RWPE2 (cell line): Measurements from ENCODE around the gene CCNH.

ENCODE experiments used
- ATAC-seq: fragments of 200-7000 bp; cut with Tn5 transposase; 3 replicates; pipeline ENCODE4 v1.9.1; 2021; ENCODE audit warnings: low read depth
- DNase-seq: peaks from one replicate; pipeline ENCODE4 v3.0.0-alpha.2; 2020; ENCODE audit warnings: low spot score
- H3K27ac ChIP-seq: fragments of 450-650 bp; 2 replicates; pipeline ENCODE4 v1.5.1; 2017; ENCODE audit warnings: mild to moderate bottlenecking; ENCODE audit not compliant: poor library complexity, severe bottlenecking
- H3K27me3 ChIP-seq: fragments of 250-450 bp; sonication (Bioruptor Pico); 2 replicates; pipeline ENCODE4 v1.5.1; 2021; ENCODE audit warnings: mild to moderate bottlenecking, moderate library complexity; ENCODE audit not compliant: insufficient read depth, poor library complexity, severe bottlenecking
- H3K36me3 ChIP-seq: fragments of 250-450 bp; sonication (Bioruptor Pico); 2 replicates; pipeline ENCODE4 v1.5.1; 2020; ENCODE audit warnings: low read depth, mild to moderate bottlenecking, moderate library complexity
- H3K4me1 ChIP-seq: fragments of 250-450 bp; sonication (Bioruptor Pico); 2 replicates; pipeline ENCODE4 v1.5.1; 2021; ENCODE audit warnings: mild to moderate bottlenecking, moderate library complexity; ENCODE audit not compliant: insufficient read depth, poor library complexity, severe bottlenecking
- H3K4me3 ChIP-seq: fragments of 250-450 bp; sonication (Bioruptor Pico); 2 replicates; pipeline ENCODE4 v1.5.1; 2021; ENCODE audit warnings: mild to moderate bottlenecking, moderate library complexity; ENCODE audit not compliant: severe bottlenecking
- H3K9me3 ChIP-seq: fragments of 250-450 bp; sonication (Bioruptor Pico); 2 replicates; pipeline ENCODE4 v1.5.1; 2021; ENCODE audit warnings: mild to moderate bottlenecking, moderate library complexity; ENCODE audit not compliant: severe bottlenecking
- CTCF ChIP-seq: fragments of 450-650 bp; IDR thresholded peaks from one replicate; pipeline ENCODE4 v1.5.1; 2017; ENCODE audit warnings: mild to moderate bottlenecking, moderate library complexity; ENCODE audit not compliant: poor library complexity, severe bottlenecking

Gene CCNH

GRCh38 chr5:87405472-87406155 is 7.1 kb downstream of the CCNH start:
- H3K4me1 ChIP-seq = peaks cover 6% of the 10 kb centered on the region
- TF ChIP-seq CTCF = no peak
- no peaks in the 10 kb centered on the region for H3K27me3 ChIP-seq
- ATAC-seq (no peak), DNase-seq (no peak)
- H3K4me3 ChIP-seq = no peak overlapping the region
- no peaks in the 10 kb centered on the region for H3K9me3 ChIP-seq
- H3K27ac ChIP-seq = no peak overlapping the region
- H3K36me3 ChIP-seq = peaks cover 100% of the 10 kb centered on the region

- Histone ChIP-seq H3K27ac (no peak overlapping the region), H3K27me3 (no peaks in the 10 kb centered on the region), H3K9me3 (no peaks in the 10 kb centered on the region), H3K4me1 (peaks cover 12% of the 10 kb centered on the region), H3K36me3 (peaks cover 100% of the 10 kb centered on the region), H3K4me3 (no peak overlapping the region)
- no peak for DNase-seq
- TF ChIP-seq CTCF = no peak
- no peak for ATAC-seq
Observed at GRCh38 chr5:87404359-87404758, 8.4 kb downstream of the CCNH start.

GRCh38 chr5:87403899-87404298 is 8.8 kb downstream of the CCNH start:
- Histone ChIP-seq H3K36me3 (peaks cover 100% of the 10 kb centered on the region), H3K27me3 (no peaks in the 10 kb centered on the region), H3K9me3 (no peaks in the 10 kb centered on the region), H3K4me1 (peaks cover 17% of the 10 kb centered on the region), H3K27ac (no peak overlapping the region), H3K4me3 (no peak overlapping the region)
- ATAC-seq (no peak), DNase-seq (no peak)
- TF ChIP-seq CTCF = no peak

- no peak for DNase-seq
- Histone ChIP-seq H3K4me1 (peaks cover 18% of the 10 kb centered on the region), H3K36me3 (peaks cover 100% of the 10 kb centered on the region), H3K4me3 (no peak overlapping the region), H3K27me3 (no peaks in the 10 kb centered on the region), H3K9me3 (no peaks in the 10 kb centered on the region), H3K27ac (no peak overlapping the region)
- no peak for ATAC-seq
- no peak for TF ChIP-seq CTCF
Observed at GRCh38 chr5:87403409-87403808, 9.3 kb downstream of the CCNH start.

GRCh38 chr5:87401626-87402025 is 11.1 kb downstream of the CCNH start:
- Histone ChIP-seq H3K4me3 (no peak overlapping the region), H3K9me3 (no peaks in the 10 kb centered on the region), H3K27me3 (no peaks in the 10 kb centered on the region), H3K27ac (no peak overlapping the region), H3K4me1 (peaks cover 18% of the 10 kb centered on the region), H3K36me3 (peaks cover 100% of the 10 kb centered on the region)
- TF ChIP-seq CTCF = no peak
- DNase-seq (no peak), ATAC-seq (no peak)
